ENCODE data around the gene TRANK1. TPM values are rescaled to one million over a fixed set of nuclear protein-coding genes. Genes with fewer than 3 reads are reported as not detected.

TRANK1 gene
- total RNA-seq, 2 experiments from 2014 or later, result 12.0 to 13.2 TPM

- H3K36me3 Mint-ChIP-seq (ENCODE audit: low read depth), result peaks cover 9% of the 10 kb centered on the region
- peaks cover 19% of the 10 kb centered on the region for H3K4me1 Mint-ChIP-seq
- ChIA-PET CTCF (interaction anchor here (0.7 to 3.7 kb wide), 20 partner anchors 9 to 158 kb away, joined by 3 to 30 read pairs (median 6); no protein-coding TSS in a partner anchor), POLR2A (no interaction called here)
- no peak overlapping the region for H3K4me3 Mint-ChIP-seq
- no peaks in the 10 kb centered on the region for H3K9me3 Mint-ChIP-seq (ENCODE audit: low read depth)
- ATAC-seq, result no peak
- intact Hi-C loops (cut with DNase I, micrococcal nuclease), result loop anchor here (2.0 to 5.0 kb wide), 2 partner anchors 75 to 344 kb away; no protein-coding TSS in a partner anchor
- DNase-seq, result no peak
- H3K27me3 Mint-ChIP-seq, result no peaks in the 10 kb centered on the region
- no peak overlapping the region for H3K27ac Mint-ChIP-seq
These were observed 77.0 kb downstream of the TRANK1 start for GRCh38 chr3:36867810-36868209.

GRCh38 chr3:36866368-36866767, 78.5 kb downstream of the TRANK1 start:
- CTCF ChIA-PET, result interaction anchor here (0.7 to 3.7 kb wide), 4 partner anchors 8 to 92 kb away, joined by 3 to 21 read pairs (median 6); no protein-coding TSS in a partner anchor
- DNase-seq (no peak), ATAC-seq (no peak)
- no peaks in the 10 kb centered on the region for H3K9me3 Mint-ChIP-seq (ENCODE audit: low read depth)
- H3K27me3 Mint-ChIP-seq, result no peaks in the 10 kb centered on the region
- peaks cover 9% of the 10 kb centered on the region for H3K36me3 Mint-ChIP-seq (ENCODE audit: low read depth)
- H3K4me3 Mint-ChIP-seq, result no peak overlapping the region
- intact Hi-C loops (cut with DNase I, micrococcal nuclease), result loop anchor here in 1 of 2 experiments (5.0 kb wide), 1 partner anchor 346 kb away; no protein-coding TSS in a partner anchor
- POLR2A ChIA-PET, result no interaction called here
- no peak overlapping the region for H3K27ac Mint-ChIP-seq
- peaks cover 19% of the 10 kb centered on the region for H3K4me1 Mint-ChIP-seq

GRCh38 chr3:36864180-36865053, 80.4 kb downstream of the TRANK1 start:
- Mint-ChIP-seq H3K27ac (peak overlapping the region; percentile 45), H3K36me3 (ENCODE audit: low read depth) (peaks cover 16% of the 10 kb centered on the region), H3K9me3 (ENCODE audit: low read depth) (no peaks in the 10 kb centered on the region), H3K27me3 (no peaks in the 10 kb centered on the region), H3K4me3 (no peak overlapping the region), H3K4me1 (peaks cover 19% of the 10 kb centered on the region)
- DNase-seq (no peak), ATAC-seq (no peak)
- intact Hi-C loops (cut with DNase I, micrococcal nuclease), result loop anchor here in 1 of 2 experiments (5.0 kb wide), 1 partner anchor 348 kb away; no protein-coding TSS in a partner anchor
- POLR2A ChIA-PET, result no interaction called here
- CTCF ChIA-PET, result interaction anchor here (1.4 to 1.9 kb wide), 2 partner anchors 18 to 94 kb away, joined by 6 to 8 read pairs; no protein-coding TSS in a partner anchor

- no peak for DNase-seq
- H3K27ac Mint-ChIP-seq, result no peak overlapping the region
- ATAC-seq, result no peak
- no peak overlapping the region for H3K4me3 Mint-ChIP-seq
- intact Hi-C loops (cut with DNase I, micrococcal nuclease), result no loop called here
- ChIA-PET CTCF (interaction anchor here (1.3 to 1.9 kb wide), 2 partner anchors 11 to 16 kb away, joined by 5 to 6 read pairs; no protein-coding TSS in a partner anchor), POLR2A (no interaction called here)
- H3K4me1 Mint-ChIP-seq, result peaks cover 19% of the 10 kb centered on the region
- peaks cover 18% of the 10 kb centered on the region for H3K36me3 Mint-ChIP-seq (ENCODE audit: low read depth)
- H3K27me3 Mint-ChIP-seq, result no peaks in the 10 kb centered on the region
- H3K9me3 Mint-ChIP-seq (ENCODE audit: low read depth), result no peaks in the 10 kb centered on the region
These were observed 82.6 kb downstream of the TRANK1 start for GRCh38 chr3:36862076-36862755.

- intact Hi-C loops (cut with DNase I, micrococcal nuclease), result no loop called here
- Mint-ChIP-seq H3K4me3 (no peak overlapping the region), H3K27ac (no peak overlapping the region), H3K36me3 (ENCODE audit: low read depth) (peaks cover 16% of the 10 kb centered on the region), H3K4me1 (peaks cover 5% of the 10 kb centered on the region), H3K9me3 (ENCODE audit: low read depth) (no peaks in the 10 kb centered on the region), H3K27me3 (no peaks in the 10 kb centered on the region)
- ATAC-seq, result no peak
- no peak for DNase-seq
- POLR2A ChIA-PET, result no interaction called here
- CTCF ChIA-PET, result interaction anchor here (1.7 to 3.6 kb wide), 2 partner anchors 10 to 125 kb away, joined by 5 to 18 read pairs; no protein-coding TSS in a partner anchor
These were observed 85.4 kb downstream of the TRANK1 start for GRCh38 chr3:36859494-36859893.

- peaks cover 7% of the 10 kb centered on the region for H3K36me3 Mint-ChIP-seq (ENCODE audit: low read depth)
- DNase-seq (no peak), ATAC-seq (no peak)
- ChIA-PET CTCF (interaction anchor here (1.7 to 2.9 kb wide), 3 partner anchors 16 to 106 kb away, joined by 4 to 14 read pairs (median 11); no protein-coding TSS in a partner anchor), POLR2A (no interaction called here)
- H3K4me3 Mint-ChIP-seq, result no peak overlapping the region
- no peaks in the 10 kb centered on the region for H3K27me3 Mint-ChIP-seq
- H3K9me3 Mint-ChIP-seq (ENCODE audit: low read depth), result no peaks in the 10 kb centered on the region
- no peaks in the 10 kb centered on the region for H3K4me1 Mint-ChIP-seq
- no peak overlapping the region for H3K27ac Mint-ChIP-seq
- intact Hi-C loops (cut with DNase I, micrococcal nuclease), result no loop called here
These were observed 92.8 kb downstream of the TRANK1 start for GRCh38 chr3:36852071-36852470.

GRCh38 chr3:36850743-36851142, 94.1 kb downstream of the TRANK1 start:
- Mint-ChIP-seq H3K4me1 (no peaks in the 10 kb centered on the region), H3K36me3 (ENCODE audit: low read depth) (peaks cover 15% of the 10 kb centered on the region), H3K27me3 (no peaks in the 10 kb centered on the region), H3K27ac (no peak overlapping the region), H3K9me3 (ENCODE audit: low read depth) (no peaks in the 10 kb centered on the region), H3K4me3 (no peak overlapping the region)
- ATAC-seq (no peak), DNase-seq (no peak)
- intact Hi-C loops (cut with DNase I, micrococcal nuclease), result no loop called here
- ChIA-PET POLR2A (no interaction called here), CTCF (interaction anchor here (0.5 to 2.9 kb wide), 5 partner anchors 17 to 138 kb away, joined by 3 to 11 read pairs (median 4); no protein-coding TSS in a partner anchor)

GRCh38 chr3:36846406-36846805, 98.4 kb downstream of the TRANK1 start:
- Mint-ChIP-seq H3K27ac (no peak overlapping the region), H3K27me3 (no peaks in the 10 kb centered on the region), H3K4me1 (peaks cover 18% of the 10 kb centered on the region), H3K36me3 (ENCODE audit: low read depth) (peaks cover 33% of the 10 kb centered on the region), H3K4me3 (no peak overlapping the region), H3K9me3 (ENCODE audit: low read depth) (peaks cover 6% of the 10 kb centered on the region)
- ChIA-PET CTCF (interaction anchor here (0.7 to 2.8 kb wide), 4 partner anchors 17 to 112 kb away, joined by 4 to 8 read pairs (median 6); no protein-coding TSS in a partner anchor), POLR2A (no interaction called here)
- ATAC-seq (no peak), DNase-seq (no peak)
- intact Hi-C loops (cut with DNase I, micrococcal nuclease), result no loop called here

- POLR2A ChIA-PET, result no interaction called here
- peaks cover 40% of the 10 kb centered on the region for H3K36me3 Mint-ChIP-seq (ENCODE audit: low read depth)
- H3K4me1 Mint-ChIP-seq, result peaks cover 18% of the 10 kb centered on the region
- intact Hi-C loops (cut with DNase I, micrococcal nuclease), result loop anchor here in 1 of 2 experiments (1.0 kb wide), 2 partner anchors 33 to 114 kb away; no protein-coding TSS in a partner anchor
- peaks cover 7% of the 10 kb centered on the region for H3K9me3 Mint-ChIP-seq (ENCODE audit: low read depth)
- no peak overlapping the region for H3K4me3 Mint-ChIP-seq
- ATAC-seq (peak; percentile 95), DNase-seq (peak; percentile 85)
- CTCF ChIA-PET, result interaction anchor here (0.6 to 2.8 kb wide), 8 partner anchors 13 to 1961 kb away, joined by 3 to 8 read pairs (median 3); no protein-coding TSS in a partner anchor
- H3K27ac Mint-ChIP-seq, result peak overlapping the region; percentile 9
- no peaks in the 10 kb centered on the region for H3K27me3 Mint-ChIP-seq
These were observed 101.5 kb downstream of the TRANK1 start for GRCh38 chr3:36843065-36844051.

GRCh38 chr3:36842275-36842674, 102.6 kb downstream of the TRANK1 start:
- H3K4me3 Mint-ChIP-seq, result no peak overlapping the region
- intact Hi-C loops (cut with DNase I, micrococcal nuclease), result no loop called here
- peaks cover 18% of the 10 kb centered on the region for H3K4me1 Mint-ChIP-seq
- peaks cover 40% of the 10 kb centered on the region for H3K36me3 Mint-ChIP-seq (ENCODE audit: low read depth)
- H3K27me3 Mint-ChIP-seq, result no peaks in the 10 kb centered on the region
- ChIA-PET POLR2A (no interaction called here), CTCF (interaction anchor here (0.6 kb wide), 1 partner anchor 871 kb away, joined by 3 read pairs; no protein-coding TSS in a partner anchor)
- H3K27ac Mint-ChIP-seq, result no peak overlapping the region
- peak; percentile 13 for DNase-seq
- H3K9me3 Mint-ChIP-seq (ENCODE audit: low read depth), result peaks cover 7% of the 10 kb centered on the region
- peak; percentile 13 for ATAC-seq
